Keratinocyte (primary cell): ENCODE results near the gene AKAP8L. TPM values are rescaled to one million over a fixed set of nuclear protein-coding genes. Genes with fewer than 3 reads are reported as not detected.

Experiments
- DNase-seq: peaks from one replicate; pipeline ENCODE4 v3.0.0-alpha.2; 2011; ENCODE audit warnings: low read depth, missing footprints, low spot score
- FAIRE-seq: peaks from 2 replicates; lab custom pipeline; 2011; peaks lifted over from hg19 to GRCh38; lab: Jason Lieb, UNC
- H2AFZ ChIP-seq: 2 replicates; pipeline ENCODE4 v1.6.0; 2012; ENCODE audit warnings: low read length, control low read depth, inconsistent platforms; ENCODE audit not compliant: control insufficient read depth
- H3K27ac ChIP-seq: 2 replicates; pipeline ENCODE4 v1.5.1; 2011; ENCODE audit warnings: low read length; ENCODE audit not compliant: control insufficient read depth, insufficient read depth
- H3K27me3 ChIP-seq: 3 replicates; pipeline ENCODE4 v1.6.0; 2011; ENCODE audit warnings: low read length; ENCODE audit not compliant: control insufficient read depth, insufficient read depth; ENCODE audit errors: extremely low read depth
- H3K36me3 ChIP-seq, 2 experiments: 2 replicates in 1 of 2; 3 replicates in 1 of 2; pipeline ENCODE4 v1.5.1; 2011; ENCODE audit warnings: low read length in 2 of 2, mild to moderate bottlenecking in 1 of 2; ENCODE audit not compliant: control insufficient read depth in 2 of 2, insufficient read depth in 2 of 2; ENCODE audit errors: extremely low read depth in 1 of 2
- H3K4me1 ChIP-seq: 3 replicates; pipeline ENCODE4 v1.5.1; 2011; ENCODE audit warnings: low read length; ENCODE audit not compliant: control insufficient read depth, insufficient read depth; ENCODE audit errors: extremely low read depth
- H3K4me2 ChIP-seq: 3 replicates; pipeline ENCODE4 v1.6.0; 2011; ENCODE audit warnings: low read depth, low read length; ENCODE audit not compliant: control insufficient read depth, insufficient read depth; ENCODE audit errors: extremely low read depth
- H3K4me3 ChIP-seq, 3 experiments: fragments of 200-600 bp in 1 of 3; sonication (generic) in 1 of 3; 2 replicates in 2 of 3; 3 replicates in 1 of 3; pipeline ENCODE4 v1.5.1; 2011 to 2016; ENCODE audit warnings: low read length in 3 of 3, mild to moderate bottlenecking in 3 of 3, control low read depth in 2 of 3, inconsistent platforms in 1 of 3, low read depth in 1 of 3, mixed read lengths in 1 of 3, mixed run types in 1 of 3, moderate library complexity in 1 of 3; ENCODE audit not compliant: control insufficient read depth in 2 of 3, insufficient read depth in 2 of 3; ENCODE audit errors: extremely low read depth in 1 of 3
- H3K79me2 ChIP-seq: 2 replicates; pipeline ENCODE4 v1.6.0; 2012; ENCODE audit warnings: low read length; ENCODE audit not compliant: control insufficient read depth, insufficient read depth
- H3K9ac ChIP-seq: 3 replicates; pipeline ENCODE4 v1.6.0; 2011; ENCODE audit warnings: low read length; ENCODE audit not compliant: control insufficient read depth, insufficient read depth; ENCODE audit errors: extremely low read depth
- H3K9me1 ChIP-seq: 3 replicates; pipeline ENCODE4 v1.6.0; 2011; ENCODE audit warnings: low read length; ENCODE audit not compliant: control insufficient read depth, insufficient read depth; ENCODE audit errors: extremely low read depth
- H3K9me3 ChIP-seq: 2 replicates; pipeline ENCODE4 v1.5.1; 2012; ENCODE audit warnings: low read depth, low read length; ENCODE audit not compliant: control insufficient read depth
- H4K20me1 ChIP-seq: 3 replicates; pipeline ENCODE4 v1.6.0; 2011; ENCODE audit warnings: low read length; ENCODE audit not compliant: control insufficient read depth, insufficient read depth; ENCODE audit errors: extremely low read depth
- CTCF ChIP-seq, 3 experiments: IDR thresholded peaks in 1 of 3; conservative IDR thresholded peaks in 1 of 3; optimal IDR thresholded peaks in 1 of 3; 2 replicates in 2 of 3; 3 replicates in 1 of 3; pipeline versions ENCODE3 to v1.5.1; 2011; ENCODE audit warnings: low read length in 3 of 3, mild to moderate bottlenecking in 3 of 3, moderate library complexity in 2 of 3, control low read depth in 1 of 3, inconsistent platforms in 1 of 3; ENCODE audit not compliant: insufficient read depth in 2 of 3; ENCODE audit errors: extremely low read depth in 1 of 3
- EZH2 ChIP-seq: IDR thresholded peaks from one replicate; pipeline ENCODE4 v1.6.1; 2012; ENCODE audit warnings: inconsistent platforms, mild to moderate bottlenecking, low read length, moderate library complexity
- dilution Hi-C: fragments of 300-500 bp; cut with MboI; formaldehyde crosslinking; loops from one replicate; pipeline ENCODE4 v1.7.0; 2020; ENCODE audit warnings: low sequenced_read_pairs; ENCODE audit not compliant: extremely low pct_ligation_motif_present
- polyA plus RNA-seq, 5 experiments: library from polyadenylated mRNA; depleted of rRNA in 3 of 5; stranded (reverse) in 3 of 5; stranded (forward) in 1 of 5; unstranded in 1 of 5; fragments of >200 nt; gene quantifications; 1 replicate in 1 of 5; 2 replicates in 3 of 5; 3 replicates in 1 of 5; pipeline versions ENCODE4 v1.2.1 to v1.2.3, GENCODE V29; 2011 to 2012; ENCODE audit warnings: missing spikeins in 2 of 5, low read depth in 1 of 5, low replicate concordance in 1 of 5

The AKAP8L gene
- polyA plus RNA-seq, 1 donor (not counting 4 experiments of a cell fraction or from before 2014, with no cell fraction given): 48.2 TPM

- no peak for FAIRE-seq
- H3K4me1 ChIP-seq: no peaks in the 10 kb centered on the region
- H4K20me1 ChIP-seq: no peaks in the 10 kb centered on the region
- peaks cover 5% of the 10 kb centered on the region for H3K27me3 ChIP-seq
- H3K4me2 ChIP-seq: no peak overlapping the region
- dilution Hi-C loops: no loop called here
- no peaks in the 10 kb centered on the region for H3K36me3 ChIP-seq
- H3K9me3 ChIP-seq: no peaks in the 10 kb centered on the region
- no peak for DNase-seq
- H3K9ac ChIP-seq: no peak overlapping the region
- peaks cover 5% of the 10 kb centered on the region for H3K79me2 ChIP-seq
- no peak overlapping the region for H3K4me3 ChIP-seq
- no peaks in the 10 kb centered on the region for H3K9me1 ChIP-seq
- H2AFZ ChIP-seq: no peak overlapping the region
- no peak for TF ChIP-seq CTCF (optimal IDR thresholded peaks at IDR 0.05 in 1 of 3, IDR thresholded peaks at IDR 0.05 in 1 of 3, conservative IDR thresholded peaks at IDR 0.05 in 1 of 3; ENCODE audit: extremely low read depth in 1 of 3, insufficient read depth in 2 of 3, low read length in 3 of 3)
- TF ChIP-seq EZH2: no peak
- H3K27ac ChIP-seq: no peak overlapping the region
Measured at GRCh38 chr19:15436826-15437110, 18.0 kb upstream of the AKAP8L start.

GRCh38 chr19:15436012-15436825, 17.4 kb upstream of the AKAP8L start:
- H3K9me3 ChIP-seq: no peaks in the 10 kb centered on the region
- DNase-seq (no peak), FAIRE-seq (no peak)
- H2AFZ ChIP-seq: no peak overlapping the region
- peaks cover 4% of the 10 kb centered on the region for H3K4me1 ChIP-seq
- no peak overlapping the region for H3K9ac ChIP-seq
- H3K36me3 ChIP-seq: no peaks in the 10 kb centered on the region
- no peak overlapping the region for H3K4me2 ChIP-seq
- H3K9me1 ChIP-seq: no peaks in the 10 kb centered on the region
- peaks cover 5% of the 10 kb centered on the region for H3K27me3 ChIP-seq
- dilution Hi-C loops: no loop called here
- H3K79me2 ChIP-seq: peaks cover 11% of the 10 kb centered on the region
- no peak overlapping the region for H3K27ac ChIP-seq
- H4K20me1 ChIP-seq: no peaks in the 10 kb centered on the region
- no peak overlapping the region for H3K4me3 ChIP-seq
- no peak for TF ChIP-seq EZH2
- no peak for TF ChIP-seq CTCF (optimal IDR thresholded peaks at IDR 0.05 in 1 of 3, IDR thresholded peaks at IDR 0.05 in 1 of 3, conservative IDR thresholded peaks at IDR 0.05 in 1 of 3; ENCODE audit: extremely low read depth in 1 of 3, insufficient read depth in 2 of 3, low read length in 3 of 3)
